ENCODE data around the gene C14orf93.
"Not testable (repeated sequence)": the region's sequence is repeated elsewhere in the genome, so short reads cannot be mapped to it uniquely, and the experiment has no call there.

The C14orf93 gene

GRCh38 chr14:23021434-23021833 lies 11.5 kb upstream of the C14orf93 start:
- DNase-seq (ENCODE audit: low read depth in 2 of 2) = no peak

GRCh38 chr14:23020143-23021128 lies 10.5 kb upstream of the C14orf93 start:
- DNase-seq (ENCODE audit: low read depth in 2 of 2) = no peak

DNA sequence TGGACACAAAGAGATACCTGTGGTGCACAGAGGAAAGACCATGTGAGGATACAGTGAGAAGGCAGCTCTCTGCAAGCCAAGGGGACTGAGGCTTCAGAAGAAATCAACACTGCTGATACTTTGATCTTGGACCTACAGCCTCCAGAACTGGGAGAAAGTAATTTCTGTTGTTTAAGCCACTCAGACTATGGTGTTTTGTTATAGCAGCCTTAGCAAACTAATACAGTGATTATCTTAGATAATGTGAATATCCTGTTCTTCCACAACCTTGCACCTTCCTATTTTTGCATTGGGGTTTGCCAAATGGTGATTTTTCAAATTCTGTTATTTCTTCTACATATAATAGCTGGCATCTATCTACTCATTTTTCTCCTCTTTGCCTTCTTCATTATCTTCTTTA lies 8.2 kb upstream of the C14orf93 start:
- DNase-seq (ENCODE audit: low read depth in 2 of 2) = no peak

GRCh38 chr14:23017091-23017490 lies 7.1 kb upstream of the C14orf93 start:
- DNase-seq (ENCODE audit: low read depth in 2 of 2) = no peak

DNA sequence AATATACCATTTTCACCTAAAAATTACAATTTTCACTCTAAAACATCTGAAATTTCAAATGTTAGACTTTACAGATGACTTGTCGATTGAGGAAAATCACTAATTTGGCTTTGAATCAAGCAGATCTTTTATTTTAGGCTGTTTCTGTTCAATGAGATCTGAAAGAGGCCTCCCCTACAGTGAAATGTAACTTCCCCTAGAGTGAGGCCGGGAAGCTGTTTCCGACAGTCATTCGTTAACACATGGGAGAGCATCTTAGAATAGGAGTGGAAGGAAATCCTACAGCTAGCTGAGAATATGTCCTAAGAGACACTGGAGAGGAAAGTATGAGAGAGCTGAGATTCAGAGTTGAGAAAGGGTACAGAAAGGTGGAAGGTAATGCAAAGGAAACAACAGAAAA lies 5.7 kb upstream of the C14orf93 start:
- DNase-seq (ENCODE audit: low read depth in 2 of 2) = no peak

DNA sequence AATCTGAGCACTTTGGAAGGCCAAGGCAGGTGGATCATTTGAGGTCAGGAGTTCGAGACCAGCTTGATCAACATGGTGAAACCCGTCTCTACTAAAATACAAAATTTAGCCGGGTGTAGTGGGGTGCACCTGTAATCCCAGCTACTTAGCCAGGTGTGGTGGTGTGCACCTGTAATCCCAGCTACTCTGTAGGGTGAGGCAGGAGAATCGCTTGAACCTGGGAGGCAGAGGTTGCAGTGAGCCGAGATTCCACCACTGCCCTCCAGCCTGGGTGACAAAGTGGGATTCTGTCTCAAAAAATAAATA lies 3.8 kb upstream of the C14orf93 start:
- not testable (repeated sequence) for DNase-seq (ENCODE audit: low read depth in 2 of 2)

DNA sequence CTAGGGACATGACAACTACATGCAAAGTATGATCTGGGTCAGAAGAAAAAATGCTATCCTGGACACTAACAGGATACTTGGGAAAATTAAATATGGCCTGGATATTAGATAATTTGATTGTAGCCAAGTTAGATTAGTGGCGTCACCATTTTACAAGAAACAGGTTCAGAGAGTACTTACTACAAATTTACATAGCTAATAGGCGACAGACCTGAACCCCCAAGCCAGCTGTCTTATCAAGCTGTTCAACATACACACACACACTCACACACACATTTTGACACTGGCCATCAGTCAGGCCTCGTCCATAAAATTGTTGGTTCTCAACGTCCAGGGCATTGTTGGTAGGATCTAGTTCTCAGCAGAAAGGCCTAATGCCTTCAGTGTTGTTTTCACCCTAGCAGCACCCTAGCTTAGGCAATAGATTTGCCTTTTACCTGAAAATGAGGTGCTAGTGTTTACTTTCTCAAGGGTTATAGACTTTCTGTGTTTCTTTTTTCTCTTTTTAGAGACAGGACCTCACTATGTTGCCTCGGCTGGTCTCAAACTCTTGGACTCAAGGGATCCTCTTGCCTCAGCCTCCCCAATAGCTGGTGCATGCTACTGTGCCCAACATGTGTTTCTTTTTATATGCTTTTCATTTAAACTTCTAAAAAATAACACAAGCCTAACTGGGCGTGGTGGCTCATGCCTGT lies 3.3 kb upstream of the C14orf93 start:
- DNase-seq (ENCODE audit: low read depth in 2 of 2) = no peak

GRCh38 chr14:23009483-23009938 lies 432 bp downstream of the C14orf93 start:
- no peak for DNase-seq (ENCODE audit: low read depth in 2 of 2)

DNA sequence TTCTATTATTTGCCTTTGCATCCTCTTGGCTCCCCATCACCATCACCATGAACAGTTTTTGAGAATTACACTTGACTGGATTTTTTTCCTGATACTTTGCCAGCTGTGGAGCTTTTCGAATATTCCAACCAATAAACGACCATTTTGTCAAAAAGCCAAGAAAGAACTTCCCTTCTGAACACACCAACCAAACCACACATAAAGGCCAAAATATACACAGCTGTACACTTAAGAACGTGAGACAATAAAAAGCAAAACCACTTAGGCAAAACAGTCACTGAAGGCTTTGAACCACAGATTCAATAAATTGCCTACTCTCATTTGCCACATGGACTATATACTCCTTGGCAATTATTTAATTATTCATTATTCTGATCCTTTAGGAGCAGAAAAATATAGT lies 1.1 kb downstream of the C14orf93 start:
- no peak for DNase-seq (ENCODE audit: low read depth in 2 of 2)

DNA sequence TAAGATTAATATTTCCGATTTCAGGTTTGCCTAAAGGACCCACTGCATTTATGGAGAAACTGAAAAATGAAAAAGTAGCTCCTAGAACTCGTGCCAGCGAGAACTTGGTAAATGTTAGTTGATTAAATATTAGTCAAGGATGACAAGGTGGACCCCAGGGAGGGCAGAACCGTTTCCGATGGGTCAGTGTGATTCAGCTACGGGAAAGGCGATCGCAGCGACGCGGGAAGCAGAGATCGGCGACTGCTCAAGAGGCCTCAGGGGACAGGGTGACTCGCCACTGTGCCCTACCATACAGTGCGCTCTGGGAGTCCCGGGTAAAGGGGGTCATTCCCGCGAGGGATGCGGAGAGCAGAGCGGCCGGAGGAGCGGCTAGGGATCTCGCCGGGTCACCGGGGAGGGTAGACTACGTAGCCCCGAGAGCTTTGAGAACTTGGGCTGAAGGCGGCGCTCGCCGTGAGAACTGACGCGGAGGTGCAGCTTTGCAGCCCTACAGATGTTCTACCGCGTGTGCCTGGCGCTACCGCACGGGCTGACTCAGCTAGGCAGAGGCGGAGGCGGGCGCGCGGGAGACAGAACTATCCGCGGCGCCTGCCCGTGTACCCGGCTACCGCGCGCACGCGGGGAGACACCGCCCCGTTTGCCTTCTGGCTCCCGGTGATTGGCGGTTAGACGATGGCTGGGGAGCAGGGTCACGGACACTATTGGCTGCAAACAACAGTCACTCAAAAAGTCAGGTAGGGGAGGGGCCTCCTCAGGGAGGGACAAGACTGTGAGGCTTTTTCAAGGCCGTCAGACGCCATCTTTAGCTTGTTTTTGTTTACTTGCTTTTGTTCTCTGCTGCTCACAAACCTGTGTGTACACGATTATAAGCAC lies 3.2 kb downstream of the C14orf93 start:
- peak; percentile 90 to 97 for DNase-seq (ENCODE audit: low read depth in 2 of 2)

GRCh38 chr14:23006188-23006534 lies 3.8 kb downstream of the C14orf93 start:
- no peak for DNase-seq (ENCODE audit: low read depth in 2 of 2)

GRCh38 chr14:23005451-23006187 lies 4.3 kb downstream of the C14orf93 start:
- no peak for DNase-seq (ENCODE audit: low read depth in 2 of 2)

- DNase-seq (ENCODE audit: low read depth in 2 of 2) = not testable (repeated sequence)
Measured at GRCh38 chr14:23004274-23004673, 5.7 kb downstream of the C14orf93 start.

GRCh38 chr14:23002592-23002991 lies 7.4 kb downstream of the C14orf93 start:
- DNase-seq (ENCODE audit: low read depth in 2 of 2) = no peak

DNA sequence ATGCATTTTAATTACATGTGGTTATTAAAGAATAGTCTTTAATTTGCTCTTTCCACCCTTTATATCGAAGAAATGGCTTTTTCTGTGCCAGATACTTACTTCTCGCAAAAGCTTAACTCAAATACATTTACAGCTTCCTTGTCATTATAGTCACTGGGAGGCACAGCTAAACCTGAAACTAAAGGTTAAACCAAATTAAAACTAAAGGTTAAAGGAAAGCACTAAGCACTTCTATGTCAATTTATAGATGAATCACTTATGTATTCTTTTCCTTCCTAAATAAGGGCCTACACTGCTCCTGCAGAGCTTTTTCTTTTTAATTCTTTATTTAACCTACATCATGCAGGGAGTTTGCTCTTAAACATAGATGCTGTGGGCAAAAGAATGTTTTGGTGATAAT lies 9.1 kb downstream of the C14orf93 start:
- DNase-seq (ENCODE audit: low read depth in 2 of 2) = no peak

DNA sequence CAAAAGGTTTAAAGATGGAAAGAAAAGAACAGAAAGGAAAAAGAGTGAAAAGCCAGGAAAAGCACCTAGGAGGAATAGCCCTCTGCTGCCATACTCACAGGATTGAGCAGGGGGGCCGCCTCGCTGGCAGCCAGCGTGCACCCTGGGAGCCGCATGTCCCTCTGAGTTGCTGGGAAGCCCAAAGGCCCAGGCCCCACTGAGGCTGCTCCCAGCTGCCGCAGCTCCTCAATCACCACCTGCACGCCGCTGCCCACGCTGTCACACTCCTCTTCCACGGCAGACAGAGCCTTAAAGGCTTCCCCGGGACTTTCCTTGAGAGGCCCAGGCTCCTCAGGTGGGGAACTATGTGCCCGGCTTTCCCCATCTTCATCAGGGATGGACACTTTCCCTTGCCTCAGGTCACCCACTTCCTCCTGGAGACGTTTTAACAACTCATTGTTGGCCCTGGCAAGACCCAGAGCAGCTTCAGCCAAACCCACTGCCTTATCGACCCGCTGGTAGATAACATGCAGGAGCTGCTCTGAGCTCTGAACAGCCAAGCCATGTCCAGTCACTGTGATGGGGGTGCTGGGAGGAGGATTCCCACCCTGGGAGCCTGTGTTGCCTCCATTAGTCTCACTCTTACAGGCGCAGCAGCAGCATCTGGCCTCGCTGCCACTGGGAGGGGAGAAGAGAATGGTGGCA lies 11.5 kb downstream of the C14orf93 start:
- DNase-seq (ENCODE audit: low read depth in 2 of 2) = no peak

DNA sequence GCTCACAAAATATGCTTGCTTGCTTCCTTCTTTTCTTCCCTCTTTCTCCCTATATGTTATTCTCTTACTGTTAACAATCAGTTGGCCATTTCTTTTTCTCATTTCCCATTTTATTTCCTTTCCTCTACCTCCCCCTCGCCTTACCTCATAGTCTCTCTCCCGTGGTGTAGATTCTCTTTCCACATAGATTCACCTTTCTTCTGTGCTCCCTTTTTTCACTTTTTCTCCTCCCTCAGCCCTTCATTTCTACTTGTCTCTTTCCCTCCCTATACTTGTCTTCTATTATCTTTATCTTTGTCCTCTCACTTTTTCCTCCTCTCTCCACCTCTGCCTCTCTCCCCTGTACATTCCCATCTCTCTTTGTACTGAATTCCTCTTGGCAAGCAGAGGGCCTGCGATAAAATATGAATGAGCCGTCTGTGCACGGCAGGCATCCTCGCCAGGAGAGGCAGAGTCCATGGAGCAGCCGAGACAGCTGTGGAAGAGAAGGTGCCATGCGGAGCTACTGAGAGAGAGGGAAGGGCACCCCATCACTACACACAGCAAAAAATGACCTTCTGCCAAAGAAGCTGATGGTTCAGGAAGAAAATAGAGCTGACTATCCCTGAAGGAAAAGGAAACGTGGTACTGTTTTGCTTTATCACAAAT lies 12.1 kb downstream of the C14orf93 start:
- no peak for DNase-seq (ENCODE audit: low read depth in 2 of 2)

GRCh38 chr14:22996768-22997654 lies 12.9 kb downstream of the C14orf93 start:
- no peak for DNase-seq (ENCODE audit: low read depth in 2 of 2)

DNA sequence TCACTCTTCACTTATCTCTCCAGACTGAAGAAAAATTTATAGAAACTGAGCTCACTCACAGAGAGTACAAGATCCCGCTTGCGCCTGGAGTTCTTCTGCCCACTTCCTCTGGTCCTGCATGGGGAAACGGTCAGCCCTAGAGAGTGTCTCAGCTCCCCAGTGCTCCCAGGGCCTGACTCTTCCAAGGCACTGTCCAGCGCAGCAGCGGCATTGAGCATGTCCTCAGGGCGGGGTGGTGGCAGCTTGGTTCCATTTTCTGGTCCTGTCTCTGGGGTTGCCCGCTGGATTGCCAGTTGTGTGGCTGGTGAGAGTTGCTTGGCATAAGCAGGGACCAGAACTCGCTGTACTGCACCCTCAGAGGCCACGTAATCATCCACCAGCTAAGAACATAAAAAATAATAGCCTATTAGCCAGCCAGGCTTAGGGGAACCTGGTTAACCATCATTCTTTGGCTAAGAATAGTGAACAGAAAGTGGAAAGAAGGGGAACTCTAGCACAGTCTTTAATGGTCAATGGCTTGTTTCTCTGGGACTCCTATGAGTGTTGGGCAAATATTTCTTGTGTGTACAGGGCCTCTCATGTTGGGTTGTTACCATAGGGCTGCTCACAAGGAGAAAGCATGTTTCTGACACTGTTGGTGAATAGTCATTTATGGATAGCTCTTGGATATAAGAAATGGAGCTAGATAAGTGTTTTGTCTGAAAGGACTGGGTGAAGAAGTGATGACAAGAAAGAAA lies 13.9 kb downstream of the C14orf93 start:
- no peak for DNase-seq (ENCODE audit: low read depth in 2 of 2)
